Karpas-422 (cell line): ENCODE results near the gene PLXNA4. TPM values are rescaled to one million over a fixed set of nuclear protein-coding genes. Genes with fewer than 3 reads are reported as not detected.

ENCODE experiments used
- DNase-seq: peaks from one replicate; pipeline ENCODE4 v3.0.0-alpha.2; 2015
- H2AFZ ChIP-seq: fragments of 200-600 bp; sonication (generic); 2 replicates; pipeline ENCODE4 v1.6.1; 2014; ENCODE audit warnings: antibody characterized with exemption, low read length, mixed read lengths
- H3K27ac ChIP-seq: fragments of 200-600 bp; sonication (generic); 2 replicates; pipeline ENCODE4 v1.5.1; 2014; ENCODE audit warnings: mild to moderate bottlenecking, low read length, moderate library complexity
- H3K27me3 ChIP-seq: fragments of 200-600 bp; sonication (generic); 2 replicates; pipeline ENCODE4 v1.6.1; 2014; ENCODE audit warnings: low read length, mixed read lengths
- H3K36me3 ChIP-seq: fragments of 200-600 bp; sonication (generic); 2 replicates; pipeline ENCODE4 v1.6.1; 2014; ENCODE audit warnings: low read length, mixed read lengths; ENCODE audit not compliant: insufficient read depth
- H3K4me1 ChIP-seq: fragments of 200-600 bp; sonication (generic); 2 replicates; pipeline ENCODE4 v1.6.1; 2014; ENCODE audit warnings: mild to moderate bottlenecking, low read length, mixed read lengths
- H3K4me2 ChIP-seq: fragments of 200-600 bp; sonication (generic); 2 replicates; pipeline ENCODE4 v1.6.1; 2014; ENCODE audit warnings: low read length, low read depth, mild to moderate bottlenecking; ENCODE audit not compliant: poor library complexity, severe bottlenecking
- H3K4me3 ChIP-seq: fragments of 200-600 bp; sonication (generic); 2 replicates; pipeline ENCODE4 v1.5.1; 2014; ENCODE audit warnings: mild to moderate bottlenecking, antibody characterized with exemption, low read length, mixed read lengths
- H3K79me2 ChIP-seq: fragments of 200-600 bp; sonication (generic); 2 replicates; pipeline ENCODE4 v1.6.1; 2014; ENCODE audit warnings: mild to moderate bottlenecking, low read length, mixed read lengths
- H3K9ac ChIP-seq: fragments of 200-600 bp; sonication (generic); 2 replicates; pipeline ENCODE4 v1.6.0; 2014; ENCODE audit warnings: low read length
- H3K9me2 ChIP-seq: fragments of 200-600 bp; sonication (generic), shearing (Covaris generic); replicated peaks from 2 replicates; pipeline ENCODE4 v1.6.0; 2014; ENCODE audit warnings: mild to moderate bottlenecking, low read length, moderate library complexity; ENCODE audit not compliant: insufficient read depth
- H3K9me3 ChIP-seq: fragments of 300-700, 200-600 bp; sonication (generic); 2 replicates; pipeline ENCODE4 v1.6.1; 2014; ENCODE audit warnings: low read length, mixed read lengths
- H4K20me1 ChIP-seq: fragments of 200-600 bp; sonication (generic); 2 replicates; pipeline ENCODE4 v1.6.1; 2014; ENCODE audit warnings: mild to moderate bottlenecking, antibody characterized with exemption, low read length, low read depth; ENCODE audit not compliant: insufficient read depth
- total RNA-seq: library from RNA; depleted of rRNA; stranded (reverse); fragments of >200 nt; shearing (Covaris generic); gene quantifications from 2 replicates; pipeline ENCODE4 v1.2.3, GENCODE V29; 2014; ENCODE audit warnings: low replicate concordance

Gene PLXNA4
- total RNA-seq, 1 experiment from 2014 or later, result 0.48 TPM

DNA sequence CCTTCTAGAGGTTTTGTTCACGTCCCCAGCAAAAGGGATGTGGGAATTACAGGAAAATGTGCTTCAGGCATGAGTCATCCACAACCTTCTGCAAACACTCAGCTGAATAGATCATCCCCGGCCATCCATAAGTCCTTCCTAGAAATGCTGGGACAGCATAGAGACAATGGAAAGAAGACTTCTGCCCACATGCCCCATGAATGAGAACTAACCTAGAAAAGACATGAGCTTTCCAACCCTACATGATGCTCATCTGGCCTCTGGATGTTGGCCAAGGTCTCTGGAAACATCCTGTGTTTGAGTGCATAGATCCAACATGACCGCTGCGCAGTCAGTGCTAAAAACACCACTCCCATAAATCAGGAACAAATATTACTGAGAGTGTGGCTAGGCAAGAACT is 277.5 kb downstream of the PLXNA4 start:
- Histone ChIP-seq H3K9me3 (no peaks in the 10 kb centered on the region), H3K79me2 (no peaks in the 10 kb centered on the region), H3K36me3 (no peaks in the 10 kb centered on the region), H4K20me1 (no peaks in the 10 kb centered on the region), H3K27ac (no peak overlapping the region), H3K9ac (no peak overlapping the region), H3K27me3 (no peaks in the 10 kb centered on the region), H3K4me3 (no peak overlapping the region), H2AFZ (no peak overlapping the region), H3K9me2 (no peaks in the 10 kb centered on the region), H3K4me2 (no peak overlapping the region), H3K4me1 (no peaks in the 10 kb centered on the region)
- DNase-seq, result no peak

DNA sequence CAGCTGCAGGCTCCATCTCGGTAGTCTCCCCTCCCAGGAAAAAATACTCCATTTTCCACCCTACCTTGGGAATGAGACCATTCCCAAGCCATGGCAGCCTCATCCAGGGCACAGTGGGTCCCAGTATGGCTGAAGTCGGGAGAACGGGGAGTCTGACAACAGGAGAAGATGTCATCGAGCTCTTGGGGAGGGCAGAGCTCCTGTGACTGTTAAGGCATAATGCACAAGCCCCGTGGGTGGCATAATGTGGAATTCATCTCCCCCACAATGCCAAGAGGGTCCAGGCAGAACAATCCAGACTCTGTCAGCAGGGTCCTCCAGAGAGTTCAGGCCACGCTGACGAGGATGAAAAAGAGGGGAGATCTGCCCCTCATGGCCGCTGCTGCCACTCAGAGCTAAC is 279.4 kb downstream of the PLXNA4 start:
- H4K20me1 ChIP-seq, result no peaks in the 10 kb centered on the region
- no peak overlapping the region for H3K4me3 ChIP-seq
- no peaks in the 10 kb centered on the region for H3K4me1 ChIP-seq
- no peak overlapping the region for H3K9ac ChIP-seq
- H2AFZ ChIP-seq, result no peak overlapping the region
- H3K9me3 ChIP-seq, result no peaks in the 10 kb centered on the region
- DNase-seq, result no peak
- no peaks in the 10 kb centered on the region for H3K79me2 ChIP-seq
- H3K9me2 ChIP-seq, result no peaks in the 10 kb centered on the region
- no peak overlapping the region for H3K27ac ChIP-seq
- no peaks in the 10 kb centered on the region for H3K36me3 ChIP-seq
- no peak overlapping the region for H3K4me2 ChIP-seq
- no peaks in the 10 kb centered on the region for H3K27me3 ChIP-seq

DNA sequence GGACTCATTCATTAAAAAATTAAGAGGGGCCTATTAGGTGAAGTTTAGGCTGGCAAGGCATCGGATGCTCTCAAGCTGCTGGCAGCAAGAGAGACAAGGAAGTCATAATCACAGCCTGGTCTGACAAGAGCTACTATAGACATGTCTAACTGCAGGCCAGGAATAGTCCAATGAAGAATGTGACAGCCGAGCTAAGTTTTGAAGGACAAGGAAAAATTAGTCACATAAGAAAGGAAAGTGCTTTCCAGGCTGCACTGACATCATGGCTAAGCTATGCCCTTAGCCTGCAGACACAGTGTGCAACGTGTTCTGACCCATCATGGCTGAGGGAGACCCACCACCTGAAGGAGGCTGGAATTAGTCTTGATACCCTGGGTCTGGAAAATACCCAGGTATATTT is 281.1 kb downstream of the PLXNA4 start:
- DNase-seq, result no peak
- H3K4me2 ChIP-seq, result no peak overlapping the region
- H3K79me2 ChIP-seq, result no peaks in the 10 kb centered on the region
- H3K9me2 ChIP-seq, result no peaks in the 10 kb centered on the region
- H3K9me3 ChIP-seq, result no peaks in the 10 kb centered on the region
- no peak overlapping the region for H3K27ac ChIP-seq
- no peak overlapping the region for H3K9ac ChIP-seq
- no peaks in the 10 kb centered on the region for H3K4me1 ChIP-seq
- no peak overlapping the region for H2AFZ ChIP-seq
- H3K27me3 ChIP-seq, result no peaks in the 10 kb centered on the region
- H3K36me3 ChIP-seq, result no peaks in the 10 kb centered on the region
- H4K20me1 ChIP-seq, result no peaks in the 10 kb centered on the region
- H3K4me3 ChIP-seq, result no peak overlapping the region

DNA sequence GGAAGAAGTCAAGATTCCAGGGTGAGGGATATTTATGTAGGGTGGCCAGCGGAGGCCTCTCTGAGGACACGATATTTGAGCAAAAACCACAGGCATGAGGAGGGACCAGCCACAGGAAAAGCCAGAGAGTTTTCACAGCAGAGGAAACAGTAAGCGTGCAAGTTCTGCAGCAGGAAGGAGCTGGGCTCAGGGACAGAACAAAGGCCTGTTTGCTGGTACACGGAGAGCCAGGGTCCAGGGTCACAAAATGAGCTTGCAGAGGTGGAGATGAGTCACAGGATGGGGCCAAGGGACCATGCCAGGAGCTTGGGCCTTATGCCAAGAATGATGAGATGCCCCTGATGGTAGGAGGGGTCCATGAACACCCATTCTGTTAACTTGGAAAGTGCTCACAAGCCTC is 283.5 kb downstream of the PLXNA4 start:
- Histone ChIP-seq H3K4me2 (no peak overlapping the region), H3K27ac (no peak overlapping the region), H3K36me3 (no peaks in the 10 kb centered on the region), H3K4me1 (no peaks in the 10 kb centered on the region), H3K9me3 (no peaks in the 10 kb centered on the region), H2AFZ (no peak overlapping the region), H3K9me2 (no peaks in the 10 kb centered on the region), H3K4me3 (no peak overlapping the region), H3K9ac (no peak overlapping the region), H3K27me3 (no peaks in the 10 kb centered on the region), H4K20me1 (no peaks in the 10 kb centered on the region), H3K79me2 (no peaks in the 10 kb centered on the region)
- DNase-seq, result no peak

DNA sequence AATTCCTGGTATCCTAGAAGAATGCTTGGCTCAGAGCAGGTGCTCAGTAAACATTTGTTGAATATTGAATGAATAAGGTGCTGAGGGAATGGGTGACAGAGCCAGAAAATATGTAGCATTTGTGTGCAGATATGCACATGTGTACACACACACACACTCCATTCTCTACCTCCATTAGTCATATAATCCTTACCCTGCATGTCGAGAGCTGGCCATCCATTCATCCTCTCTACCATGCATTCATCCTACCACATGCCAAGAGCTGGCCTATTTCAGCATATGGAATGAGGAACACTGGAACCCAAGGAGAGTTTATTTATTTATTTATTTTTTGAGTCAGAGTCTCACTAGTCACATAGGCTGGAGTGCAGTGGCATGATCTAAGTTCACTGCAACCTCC is 284.8 kb downstream of the PLXNA4 start:
- no peaks in the 10 kb centered on the region for H3K9me3 ChIP-seq
- no peaks in the 10 kb centered on the region for H3K27me3 ChIP-seq
- H3K27ac ChIP-seq, result no peak overlapping the region
- H3K9me2 ChIP-seq, result no peaks in the 10 kb centered on the region
- no peak overlapping the region for H2AFZ ChIP-seq
- H3K4me2 ChIP-seq, result no peak overlapping the region
- no peak overlapping the region for H3K9ac ChIP-seq
- H3K4me1 ChIP-seq, result no peaks in the 10 kb centered on the region
- no peak for DNase-seq
- no peaks in the 10 kb centered on the region for H3K36me3 ChIP-seq
- H4K20me1 ChIP-seq, result no peaks in the 10 kb centered on the region
- no peak overlapping the region for H3K4me3 ChIP-seq
- H3K79me2 ChIP-seq, result no peaks in the 10 kb centered on the region

DNA sequence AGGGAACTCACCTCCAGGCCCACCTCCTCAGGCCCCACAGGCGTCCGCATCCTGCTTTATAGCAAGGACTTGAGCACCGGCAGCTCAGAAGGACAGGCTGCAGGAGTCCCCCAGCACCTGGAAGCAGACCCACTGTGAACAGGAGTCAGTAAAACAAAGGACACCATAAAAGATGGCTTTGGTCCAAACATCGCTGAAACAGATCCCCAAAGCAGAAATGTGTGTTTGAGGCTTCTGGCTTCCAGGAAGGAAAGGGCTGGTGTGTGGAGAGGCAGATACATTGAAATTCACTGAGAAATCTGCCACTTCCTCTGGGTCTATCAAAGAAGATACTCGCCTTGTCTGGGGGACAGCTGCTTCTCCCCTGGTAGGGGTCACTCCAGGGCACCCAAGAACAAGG is 286.2 kb downstream of the PLXNA4 start:
- Histone ChIP-seq H3K9me3 (no peaks in the 10 kb centered on the region), H3K27ac (no peak overlapping the region), H3K36me3 (no peaks in the 10 kb centered on the region), H3K27me3 (no peaks in the 10 kb centered on the region), H3K9me2 (no peaks in the 10 kb centered on the region), H3K4me3 (no peak overlapping the region), H3K4me2 (no peak overlapping the region), H4K20me1 (no peaks in the 10 kb centered on the region), H3K9ac (no peak overlapping the region), H3K4me1 (no peaks in the 10 kb centered on the region), H3K79me2 (no peaks in the 10 kb centered on the region), H2AFZ (no peak overlapping the region)
- DNase-seq, result no peak

DNA sequence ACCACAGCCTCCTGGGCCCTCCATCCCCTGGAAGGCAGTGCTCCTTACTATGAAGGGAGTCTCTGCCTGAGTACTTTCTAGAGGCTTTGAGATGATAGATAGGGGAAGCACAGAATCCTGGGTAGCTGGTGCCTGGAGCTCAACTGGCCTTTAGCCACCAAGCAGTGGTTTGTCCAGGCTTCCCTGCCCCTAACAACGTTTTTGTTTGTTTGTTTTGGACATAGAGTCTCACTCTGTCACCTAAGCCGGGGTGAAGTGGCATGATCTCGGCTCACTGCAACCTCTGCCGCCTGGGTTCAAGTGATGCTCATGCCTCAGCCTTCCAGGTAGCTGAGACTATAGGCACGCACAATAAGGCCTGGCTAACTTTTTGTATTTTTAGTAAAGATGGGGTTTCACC is 289.4 kb downstream of the PLXNA4 start:
- no peaks in the 10 kb centered on the region for H3K36me3 ChIP-seq
- no peak overlapping the region for H3K4me2 ChIP-seq
- no peak overlapping the region for H3K4me3 ChIP-seq
- no peaks in the 10 kb centered on the region for H3K9me2 ChIP-seq
- H4K20me1 ChIP-seq, result no peaks in the 10 kb centered on the region
- no peak overlapping the region for H3K9ac ChIP-seq
- no peaks in the 10 kb centered on the region for H3K4me1 ChIP-seq
- no peak overlapping the region for H2AFZ ChIP-seq
- no peaks in the 10 kb centered on the region for H3K27me3 ChIP-seq
- no peak for DNase-seq
- no peaks in the 10 kb centered on the region for H3K9me3 ChIP-seq
- no peak overlapping the region for H3K27ac ChIP-seq
- no peaks in the 10 kb centered on the region for H3K79me2 ChIP-seq

DNA sequence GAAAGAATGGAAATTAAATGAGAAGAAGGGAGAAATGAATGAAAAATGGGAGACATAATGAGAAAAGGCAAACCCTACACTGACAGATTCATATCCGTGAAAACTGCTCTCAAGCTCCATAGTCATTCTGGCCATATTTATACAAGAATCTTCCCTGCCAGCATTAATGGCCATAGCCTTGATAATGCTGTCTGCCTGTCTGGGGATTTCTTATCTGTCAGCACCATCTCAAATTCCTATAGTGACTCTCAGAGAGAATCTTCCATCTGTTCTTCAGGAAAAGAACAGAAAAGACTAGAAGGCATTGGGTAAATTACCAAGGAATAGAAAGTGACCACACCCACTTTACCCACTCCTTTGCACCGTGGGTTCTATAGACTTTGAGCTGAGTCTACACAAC is 295.9 kb downstream of the PLXNA4 start:
- no peak overlapping the region for H3K4me2 ChIP-seq
- H2AFZ ChIP-seq, result no peak overlapping the region
- H3K27ac ChIP-seq, result no peak overlapping the region
- H3K36me3 ChIP-seq, result no peaks in the 10 kb centered on the region
- H3K27me3 ChIP-seq, result no peaks in the 10 kb centered on the region
- H3K79me2 ChIP-seq, result no peaks in the 10 kb centered on the region
- no peaks in the 10 kb centered on the region for H3K9me3 ChIP-seq
- no peak for DNase-seq
- no peaks in the 10 kb centered on the region for H3K9me2 ChIP-seq
- no peak overlapping the region for H3K4me3 ChIP-seq
- no peaks in the 10 kb centered on the region for H4K20me1 ChIP-seq
- H3K4me1 ChIP-seq, result no peaks in the 10 kb centered on the region
- H3K9ac ChIP-seq, result no peak overlapping the region

DNA sequence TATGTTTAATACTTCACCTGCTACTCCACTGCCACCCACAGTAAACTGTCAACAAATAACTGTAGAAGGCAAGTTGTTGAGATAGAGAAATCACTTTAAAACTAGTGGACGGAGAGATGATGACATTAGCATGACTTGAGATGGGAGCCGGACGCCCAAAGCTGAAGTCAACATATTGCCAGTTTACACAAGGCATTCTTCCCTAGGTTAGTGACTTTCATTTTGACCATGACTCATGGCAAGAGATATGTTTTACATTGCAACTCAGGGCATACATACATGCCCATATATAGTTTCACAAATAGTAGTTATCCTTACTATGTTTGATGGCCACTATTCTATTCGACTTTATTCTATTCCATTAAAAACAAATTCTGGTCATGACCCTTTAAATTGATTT is 296.6 kb downstream of the PLXNA4 start:
- Histone ChIP-seq H3K4me2 (no peak overlapping the region), H3K27me3 (no peaks in the 10 kb centered on the region), H3K4me1 (no peaks in the 10 kb centered on the region), H3K27ac (no peak overlapping the region), H3K4me3 (no peak overlapping the region), H3K9ac (no peak overlapping the region), H2AFZ (no peak overlapping the region), H3K9me3 (no peaks in the 10 kb centered on the region), H3K79me2 (no peaks in the 10 kb centered on the region), H3K9me2 (no peaks in the 10 kb centered on the region), H3K36me3 (no peaks in the 10 kb centered on the region), H4K20me1 (no peaks in the 10 kb centered on the region)
- no peak for DNase-seq
